H1 (cell line): ENCODE data around the gene BTBD8. TPM values are rescaled to one million over a fixed set of nuclear protein-coding genes. Genes with fewer than 3 reads are reported as not detected.

Experiments
- CTCF ChIA-PET: fragments of 300-600 bp; sonication (Branson Sonifier 250); formaldehyde crosslinking; loops from one replicate; lab custom pipeline; 2021; ENCODE audit not compliant: partially characterized antibody; lab: Charles Lee
- POLR2A ChIA-PET: fragments of 300-600 bp; sonication (Branson Sonifier 250); formaldehyde crosslinking; loops from one replicate; lab custom pipeline; 2021; ENCODE audit warnings: inconsistent platforms; ENCODE audit not compliant: partially characterized antibody; lab: Charles Lee
- DNase-seq, 2 experiments: peaks; one replicate each; pipeline versions ENCODE4 v3.0.0 to v3.0.0-alpha.2; 2010 to 2022; ENCODE audit warnings: low spot score in 2 of 2, low read depth in 1 of 2, mixed read lengths in 1 of 2
- FAIRE-seq: peaks from 2 replicates; lab custom pipeline; 2011; peaks lifted over from hg19 to GRCh38; lab: Jason Lieb, UNC
- H2AFZ ChIP-seq: 2 replicates; pipeline ENCODE4 v1.8.1; 2012; ENCODE audit warnings: low read length, inconsistent platforms
- H2AK5ac ChIP-seq: 2 replicates; pipeline ENCODE4 v1.6.1; 2013; ENCODE audit warnings: low read depth, low read length
- H2BK120ac ChIP-seq: replicated peaks from 2 replicates; pipeline ENCODE3; 2013; ENCODE audit warnings: low read depth, low read length, inconsistent platforms
- H2BK12ac ChIP-seq: 2 replicates; pipeline ENCODE4 v1.6.1; 2013; ENCODE audit warnings: low read depth, low read length
- H2BK15ac ChIP-seq: 2 replicates; pipeline ENCODE4 v1.6.1; 2013; ENCODE audit warnings: low read length
- H2BK20ac ChIP-seq: 2 replicates; pipeline ENCODE4 v1.6.1; 2013; ENCODE audit warnings: low read length
- H2BK5ac ChIP-seq: 2 replicates; pipeline ENCODE4 v1.6.1; 2013; ENCODE audit warnings: low read depth, low read length
- H3K14ac ChIP-seq: 2 replicates; pipeline ENCODE4 v1.6.1; 2013; ENCODE audit warnings: inconsistent platforms; ENCODE audit not compliant: insufficient read length
- H3K18ac ChIP-seq: 2 replicates; pipeline ENCODE4 v1.6.1; 2013; ENCODE audit warnings: low read length; ENCODE audit errors: extremely low read depth
- H3K23ac ChIP-seq: 2 replicates; pipeline ENCODE4 v1.6.1; 2013; ENCODE audit warnings: inconsistent platforms; ENCODE audit not compliant: insufficient read length
- H3K23me2 ChIP-seq: 2 replicates; pipeline ENCODE4 v1.6.1; 2013; ENCODE audit warnings: low read depth, low read length
- H3K27ac ChIP-seq: 2 replicates; pipeline ENCODE4 v1.6.1; 2011; ENCODE audit warnings: low read depth, low read length, inconsistent platforms
- H3K27me3 ChIP-seq, 4 experiments: replicated peaks in 1 of 4; 1 replicate in 1 of 4; 2 replicates in 3 of 4; pipeline versions ENCODE4 v1.6.1 to v1.8.1; 2011 to 2013; ENCODE audit warnings: low read length in 3 of 4, mild to moderate bottlenecking in 3 of 4, inconsistent platforms in 2 of 4, mixed read lengths in 2 of 4, moderate library complexity in 1 of 4; ENCODE audit not compliant: control insufficient read depth in 3 of 4, insufficient read depth in 3 of 4; ENCODE audit errors: extremely low read depth in 1 of 4
- H3K36me3 ChIP-seq, 4 experiments: 2 replicates each; pipeline versions ENCODE4 v1.6.1 to v1.8.1; 2011 to 2013; ENCODE audit warnings: mild to moderate bottlenecking in 4 of 4, low read length in 3 of 4, moderate library complexity in 2 of 4, control low read depth in 1 of 4, inconsistent platforms in 1 of 4; ENCODE audit not compliant: insufficient read depth in 4 of 4, control insufficient read depth in 2 of 4
- H3K4ac ChIP-seq: replicated peaks from 2 replicates; pipeline ENCODE3; 2013; ENCODE audit warnings: low read length, low read depth, mixed read lengths, inconsistent platforms; ENCODE audit not compliant: insufficient read length
- H3K4me1 ChIP-seq, 4 experiments: replicated peaks in 1 of 4; 1 replicate in 1 of 4; 2 replicates in 3 of 4; pipeline versions ENCODE4 v1.6.1 to v1.8.1; 2011 to 2013; ENCODE audit warnings: low read length in 3 of 4, inconsistent platforms in 2 of 4, mixed read lengths in 1 of 4; ENCODE audit not compliant: insufficient read depth in 4 of 4, control insufficient read depth in 3 of 4
- H3K4me2 ChIP-seq, 2 experiments: 2 replicates each; pipeline versions ENCODE4 v1.6.1 to v1.8.1; 2011 to 2013; ENCODE audit warnings: low read depth in 2 of 2, low read length in 2 of 2, control low read depth in 1 of 2, inconsistent platforms in 1 of 2, mild to moderate bottlenecking in 1 of 2; ENCODE audit not compliant: insufficient read depth in 1 of 2
- H3K4me3 ChIP-seq, 4 experiments: fragments of 200-600, 300-600 bp in 1 of 4; sonication (generic), shearing (Covaris generic), sonication (Bioruptor Twin) in 1 of 4; 2 replicates each; pipeline versions ENCODE4 v1.5.1 to v1.8.1; 2011 to 2016; ENCODE audit warnings: low read length in 4 of 4, low read depth in 3 of 4, control low read depth in 2 of 4, inconsistent platforms in 2 of 4, mild to moderate bottlenecking in 2 of 4, mixed read lengths in 1 of 4, moderate library complexity in 1 of 4; ENCODE audit not compliant: insufficient read depth in 2 of 4; ENCODE audit errors: extremely low read depth in 1 of 4
- H3K56ac ChIP-seq: replicated peaks from 2 replicates; pipeline ENCODE3; 2013; ENCODE audit warnings: low read depth, mild to moderate bottlenecking, mixed read lengths, low read length, inconsistent platforms; ENCODE audit not compliant: insufficient read length
- H3K79me1 ChIP-seq: 2 replicates; pipeline ENCODE4 v1.6.1; 2013; ENCODE audit warnings: low read depth, low read length, control low read depth
- H3K79me2 ChIP-seq, 2 experiments: 2 replicates each; pipeline versions ENCODE4 v1.6.1 to v1.8.1; 2012 to 2013; ENCODE audit warnings: low read length in 2 of 2, mild to moderate bottlenecking in 2 of 2, inconsistent platforms in 1 of 2; ENCODE audit not compliant: insufficient read depth in 2 of 2, control insufficient read depth in 1 of 2
- H3K9ac ChIP-seq, 4 experiments: replicated peaks in 1 of 4; 1 replicate in 1 of 4; 2 replicates in 3 of 4; pipeline versions ENCODE4 v1.6.1 to v1.8.1; 2011 to 2013; ENCODE audit warnings: low read depth in 3 of 4, low read length in 3 of 4, control low read depth in 2 of 4, mild to moderate bottlenecking in 2 of 4, moderate library complexity in 2 of 4, inconsistent platforms in 1 of 4; ENCODE audit errors: extremely low read depth in 1 of 4
- H3K9me3 ChIP-seq, 2 experiments: 2 replicates each; pipeline versions ENCODE4 v1.6.1 to v1.8.1; 2012 to 2013; ENCODE audit warnings: mild to moderate bottlenecking in 2 of 2, moderate library complexity in 2 of 2, control low read depth in 1 of 2, inconsistent platforms in 1 of 2, low read depth in 1 of 2, low read length in 1 of 2, mixed read lengths in 1 of 2; ENCODE audit not compliant: insufficient read depth in 2 of 2
- H4K20me1 ChIP-seq, 2 experiments: replicated peaks in 1 of 2; 2 replicates each; pipeline versions ENCODE3 to v1.8.1; 2011 to 2013; ENCODE audit warnings: inconsistent platforms in 2 of 2, low read length in 2 of 2, mild to moderate bottlenecking in 1 of 2; ENCODE audit not compliant: insufficient read depth in 2 of 2, control insufficient read depth in 1 of 2
- H4K5ac ChIP-seq: 2 replicates; pipeline ENCODE4 v1.6.1; 2013; ENCODE audit warnings: low read length, low read depth, mixed read lengths, inconsistent platforms; ENCODE audit not compliant: insufficient read length
- H4K8ac ChIP-seq: 2 replicates; pipeline ENCODE4 v1.8.0; 2013; ENCODE audit warnings: mild to moderate bottlenecking, moderate library complexity, low read length, inconsistent platforms; ENCODE audit not compliant: insufficient read depth; ENCODE audit errors: extremely low read depth
- H4K91ac ChIP-seq: replicated peaks from 2 replicates; pipeline ENCODE3; 2013; ENCODE audit warnings: low read length, mixed read lengths, inconsistent platforms; ENCODE audit not compliant: insufficient read length
- CREB1 ChIP-seq: IDR thresholded peaks from 2 replicates; pipeline ENCODE4 v1.6.1; 2012; ENCODE audit warnings: inconsistent platforms
- MAFK ChIP-seq: IDR thresholded peaks from 2 replicates; pipeline ENCODE4 v1.6.1; 2012; ENCODE audit warnings: low read depth, mild to moderate bottlenecking, improper control_type of control experiment, low read length
- WGBS, 2 experiments: shearing (Covaris generic) in 1 of 2; methylation state at CpG; one replicate each; pipeline versions ENCODE4 v1.1.6 to v1.1.7; 2013 to 2015; ENCODE audit warnings: low lambda C conversion rate in 2 of 2, mixed read lengths in 2 of 2, inconsistent platforms in 1 of 2, low coverage in 1 of 2, missing lambda C conversion rate in 1 of 2; ENCODE audit not compliant: insufficient replicate concordance in 2 of 2, insufficient coverage in 1 of 2, insufficient read length in 1 of 2; ENCODE audit errors: extremely low coverage in 1 of 2, missing lambda C conversion rate in 1 of 2; 5-methylcytosine and 5-hydroxymethylcytosine counted together
- polyA plus RNA-seq, 7 experiments: library from polyadenylated mRNA; depleted of rRNA in 3 of 7; stranded (reverse) in 5 of 7; unstranded in 2 of 7; fragments of >200 nt in 5 of 7; fragments of 200-250 nt in 2 of 7; gene quantifications; 1 replicate in 5 of 7; 2 replicates in 1 of 7; 4 replicates in 1 of 7; pipeline versions ENCODE4 v1.2.1 to v1.2.3, GENCODE V29; 2011 to 2013; ENCODE audit warnings: missing spikeins in 2 of 7, mixed read lengths in 2 of 7
- total RNA-seq: library from RNA; stranded (reverse); fragmentation: NEBNext Ultra II Directional; extraction: Animal tissue kit (Norgen Biotek cat#: 25700); gene quantifications from 2 replicates; pipeline ENCODE4 v1.2.1, GENCODE V29; 2021

Gene BTBD8
- total and polyA plus RNA-seq, 2 of the 8 experiments (the other 6 are each of a cell fraction or from before 2014, with no cell fraction given), result 0.44 to 2.5 TPM

GRCh38 chr1:92117526-92117925, 37.4 kb downstream of the BTBD8 start:
- FAIRE-seq (no peak), DNase-seq (no peak)
- H4K5ac ChIP-seq, result no peak overlapping the region
- H2BK15ac ChIP-seq, result no peak overlapping the region
- no peak overlapping the region for H3K27ac ChIP-seq
- no peaks in the 10 kb centered on the region for H4K20me1 ChIP-seq
- no peak overlapping the region for H2BK5ac ChIP-seq
- H3K56ac ChIP-seq, result no peak overlapping the region
- H2BK20ac ChIP-seq, result no peak overlapping the region
- H3K4ac ChIP-seq, result no peak overlapping the region
- no peak overlapping the region for H3K4me2 ChIP-seq
- H3K79me1 ChIP-seq, result no peaks in the 10 kb centered on the region
- H2BK120ac ChIP-seq, result no peak overlapping the region
- ChIA-PET POLR2A (interaction anchor here (0.6 kb wide), 1 partner anchor 643 kb away, joined by 3 read pairs; no protein-coding TSS in a partner anchor), CTCF (interaction anchor here (1.4 kb wide), 1 partner anchor 604 kb away, joined by 3 read pairs; no protein-coding TSS in a partner anchor)
- no peaks in the 10 kb centered on the region for H3K27me3 ChIP-seq
- no peak overlapping the region for H2BK12ac ChIP-seq
- peak; percentile 78 for TF ChIP-seq MAFK
- no peak for TF ChIP-seq CREB1
- H2AK5ac ChIP-seq, result no peak overlapping the region
- H3K9ac ChIP-seq, result no peak overlapping the region
- H3K36me3 ChIP-seq, result no peaks in the 10 kb centered on the region
- H2AFZ ChIP-seq, result no peak overlapping the region
- no peaks in the 10 kb centered on the region for H3K23me2 ChIP-seq
- no peaks in the 10 kb centered on the region for H3K9me3 ChIP-seq
- H3K4me3 ChIP-seq, result no peak overlapping the region
- H4K91ac ChIP-seq, result no peak overlapping the region
- WGBS, 2 experiments, result 85% methylated on average over 2 of the region's 2 CpGs; no CpG with 5 or more reads in 1 of the 2 experiments
- no peaks in the 10 kb centered on the region for H3K4me1 ChIP-seq
- H3K14ac ChIP-seq, result no peak overlapping the region
- no peak overlapping the region for H3K23ac ChIP-seq
- no peak overlapping the region for H3K18ac ChIP-seq
- H3K79me2 ChIP-seq, result no peaks in the 10 kb centered on the region
- no peak overlapping the region for H4K8ac ChIP-seq
